Activated CD4-positive, alpha-beta T cell treated with anti-CD3 and anti-CD28 coated beads, Interleukin-2, amount 50 U/mL, for 16 hours (primary cell): ENCODE data around the gene LRRC58.
"Not testable (repeated sequence)": the region's sequence is repeated elsewhere in the genome, so short reads cannot be mapped to it uniquely, and the experiment has no call there.

ENCODE experiments used
- DNase-seq: peaks from one replicate; pipeline ENCODE4 v3.0.0-alpha.2; 2020

Gene LRRC58

DNA sequence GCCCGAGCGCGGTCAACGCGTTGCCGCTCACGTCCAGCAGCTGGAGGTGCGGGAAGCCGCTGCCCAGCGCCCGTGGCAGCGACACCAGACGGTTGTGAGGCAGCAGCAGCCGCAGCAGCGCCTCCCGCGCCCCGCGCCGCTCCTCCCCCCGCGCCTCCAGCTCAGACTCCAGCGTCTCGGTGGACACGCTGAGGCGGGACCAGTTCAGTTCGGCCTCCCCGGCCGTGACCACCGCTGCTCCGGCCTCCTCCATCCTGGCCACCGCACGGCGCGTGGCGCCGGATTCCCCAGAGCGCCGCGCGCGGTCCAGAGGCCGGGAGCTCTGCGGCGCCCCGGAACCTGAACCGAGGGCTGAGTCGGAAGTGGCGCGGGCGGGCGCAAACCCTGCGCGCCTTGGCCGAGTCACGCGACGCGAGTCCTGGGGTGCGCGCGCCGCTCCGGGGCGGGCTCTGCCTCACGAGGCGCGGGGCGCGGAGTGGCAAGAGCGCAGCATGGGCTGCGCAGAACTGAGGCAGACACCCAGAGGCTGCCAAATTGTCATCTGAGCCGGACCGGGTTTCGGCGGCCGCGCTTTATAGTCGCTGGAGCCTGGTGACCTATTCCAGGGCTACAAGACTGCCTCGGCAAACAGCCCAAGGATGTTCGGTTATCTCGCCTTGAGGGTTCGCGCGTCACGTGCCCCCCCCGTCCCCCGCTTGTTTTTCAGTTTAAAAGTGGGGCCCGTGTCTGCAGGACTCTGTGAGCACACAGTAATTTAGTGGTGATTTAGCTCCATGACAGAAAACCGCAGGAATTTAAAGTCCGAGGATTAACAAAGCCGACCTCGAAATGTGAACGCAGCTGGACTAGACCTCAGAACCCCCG, at the start of gene LRRC58:
TSS of gene LRRC58 (minus strand) at position 364 of the 864 bp plus-strand sequence. CDS start at position 253, 111 bp downstream.
- peak; percentile 90 for DNase-seq

DNA sequence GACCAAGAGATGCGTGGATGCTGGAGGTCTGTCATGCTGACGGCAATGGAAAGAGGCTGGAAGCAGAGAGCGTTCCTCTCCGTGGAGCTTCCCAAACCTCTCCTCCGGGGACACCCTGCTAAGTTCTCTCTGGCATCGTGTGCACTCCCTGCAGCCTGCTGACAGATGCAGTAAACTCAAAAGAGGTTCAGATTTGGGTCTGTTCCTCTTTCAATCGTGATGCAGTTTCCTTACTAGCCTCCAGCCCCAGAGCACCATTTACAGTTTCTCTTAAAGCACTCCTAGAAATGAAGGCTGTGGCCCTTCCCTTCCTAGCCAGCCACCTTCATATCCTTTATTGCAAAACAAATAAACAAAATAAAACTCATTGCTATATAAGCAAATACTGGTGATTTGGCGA, 47.3 kb upstream of the LRRC58 start:
- no peak for DNase-seq

DNA sequence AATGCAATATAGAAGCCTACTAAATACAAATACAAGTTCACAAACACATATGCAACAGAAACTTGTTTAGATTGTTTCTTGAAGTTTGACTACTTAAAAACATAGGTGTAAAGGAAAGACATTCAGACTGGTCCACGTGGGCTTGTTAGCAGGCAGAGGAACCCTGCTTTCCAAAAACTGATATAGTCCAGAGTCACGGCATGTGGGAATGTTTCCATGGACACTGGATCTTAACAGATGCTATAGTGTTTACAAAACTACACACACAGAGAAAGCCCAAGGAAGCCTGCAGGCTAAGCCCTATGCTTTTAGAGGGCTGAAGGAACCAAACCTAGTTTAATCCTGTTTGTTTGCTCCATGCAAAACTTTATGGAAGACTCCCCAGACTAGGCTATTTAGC, 45.2 kb upstream of the LRRC58 start:
- DNase-seq: no peak

DNA sequence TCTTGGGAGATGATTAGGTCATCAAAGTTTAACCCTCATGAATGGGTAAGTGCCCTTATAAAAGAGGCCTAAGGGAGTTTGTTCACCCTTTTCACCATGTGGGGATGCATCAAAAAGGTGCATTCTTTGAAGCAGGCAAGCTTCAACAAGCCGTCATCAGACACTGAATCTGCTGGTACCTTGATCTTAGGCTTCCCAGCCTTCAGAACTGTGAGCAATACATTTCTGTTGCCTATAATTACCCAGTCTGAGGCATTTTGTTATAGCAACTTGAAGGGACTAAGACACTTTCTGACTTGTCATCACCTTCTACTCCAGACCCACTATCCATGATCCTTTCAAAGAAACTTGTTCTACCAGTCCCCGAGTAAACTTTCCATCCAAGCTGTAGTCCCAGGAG, 44.6 kb upstream of the LRRC58 start:
- no peak for DNase-seq

DNA sequence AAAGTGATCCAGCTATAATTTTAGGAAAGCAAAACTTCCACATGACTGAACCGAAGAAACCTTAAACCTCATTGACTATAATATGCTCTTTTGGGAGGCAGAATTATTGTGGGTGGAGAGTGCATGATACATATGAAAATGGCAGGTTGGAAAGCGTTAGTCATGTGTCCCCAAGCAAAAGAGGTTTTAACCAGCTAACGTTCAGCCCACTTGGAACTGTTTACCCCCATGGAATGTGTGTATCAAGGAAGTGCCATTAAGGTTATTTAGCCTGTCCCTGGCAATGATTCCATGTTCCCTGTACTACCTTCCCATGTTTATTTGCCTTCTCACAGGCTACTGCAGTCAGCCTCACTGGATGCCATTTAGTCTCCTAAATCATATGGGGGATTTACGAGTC, 44.1 kb upstream of the LRRC58 start:
- no peak for DNase-seq

DNA sequence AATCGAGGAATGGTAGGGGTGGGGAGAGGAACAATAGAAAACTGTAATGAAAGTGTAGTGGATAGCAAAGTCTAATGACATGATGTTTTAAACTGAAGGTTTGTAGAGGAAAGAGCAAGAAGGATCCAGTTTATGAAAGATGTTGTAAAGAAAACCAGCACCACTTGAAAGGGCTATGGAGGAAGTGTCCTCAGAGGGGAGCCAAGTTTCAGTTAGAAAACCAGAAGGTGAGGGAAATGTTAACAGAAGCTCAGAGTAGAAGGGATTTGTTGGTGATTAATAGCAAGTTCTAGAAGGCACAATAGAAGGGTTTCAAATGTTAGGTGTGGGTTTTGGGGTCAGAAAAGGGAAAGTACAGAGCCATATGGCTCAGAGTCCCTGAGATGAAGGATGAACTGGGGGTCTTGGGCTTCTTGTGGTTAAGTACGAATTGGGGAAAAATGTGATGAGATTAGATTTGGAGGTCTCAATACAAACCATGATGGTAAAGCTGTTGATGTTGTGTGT, 33.8 kb upstream of the LRRC58 start:
- no peak for DNase-seq

DNA sequence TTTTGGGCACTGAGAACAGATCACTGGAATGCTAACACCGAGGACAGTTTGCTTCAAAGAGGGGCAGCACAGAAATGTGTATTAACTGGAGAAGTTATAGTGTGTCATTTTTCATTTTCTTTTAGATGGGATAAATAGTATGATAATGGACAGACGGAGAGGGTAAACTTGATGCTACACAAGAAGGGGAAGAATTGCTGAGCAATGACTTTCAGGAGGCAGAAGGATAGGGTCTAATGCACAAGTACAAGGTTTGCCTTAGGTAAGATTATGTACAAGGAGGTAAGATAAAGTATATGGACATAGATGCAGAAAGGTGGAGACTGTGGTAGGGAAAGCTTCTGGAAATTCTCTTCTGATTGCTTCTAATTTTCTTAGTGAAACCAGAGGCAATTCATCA, 32.3 kb upstream of the LRRC58 start:
- no peak for DNase-seq

DNA sequence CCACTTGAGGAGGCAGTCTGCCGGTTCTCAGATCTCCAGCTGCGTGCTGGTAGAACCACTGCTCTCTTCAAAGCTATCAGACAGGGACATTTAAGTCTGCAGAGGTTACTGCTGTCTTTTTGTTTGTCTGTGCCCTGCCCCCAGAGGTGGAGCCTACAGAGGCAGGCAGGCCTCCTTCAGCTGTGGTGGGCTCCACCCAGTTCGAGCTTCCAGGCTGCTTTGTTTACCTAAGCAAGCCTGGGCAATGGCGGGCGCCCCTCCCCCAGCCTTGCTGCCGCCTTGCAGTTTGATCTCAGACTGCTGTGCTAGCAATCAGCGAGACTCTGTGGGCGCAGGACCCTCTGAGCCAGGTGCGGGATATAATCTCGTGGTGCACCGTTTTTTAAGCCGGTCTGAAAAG, 28.8 kb upstream of the LRRC58 start:
- DNase-seq: not testable (repeated sequence)

DNA sequence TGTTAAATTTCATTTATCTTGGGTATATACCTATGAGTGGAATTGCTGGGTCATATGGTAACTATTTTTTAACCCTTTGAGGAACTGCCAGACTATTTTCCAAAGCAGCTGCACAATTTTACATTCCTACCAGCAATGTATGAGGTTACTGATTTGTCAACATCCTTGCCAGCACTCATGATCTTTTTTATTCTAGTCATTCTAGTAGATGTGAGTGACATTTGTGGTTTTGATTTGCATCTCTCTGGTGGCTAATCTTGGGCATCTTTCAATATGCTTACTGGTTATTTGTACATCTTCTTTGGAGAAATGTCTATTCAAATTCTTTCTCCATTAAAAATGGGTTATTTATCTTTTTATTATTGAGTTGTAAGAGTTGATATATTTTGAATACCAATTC, 21.3 kb upstream of the LRRC58 start:
- DNase-seq: peak; percentile 39

DNA sequence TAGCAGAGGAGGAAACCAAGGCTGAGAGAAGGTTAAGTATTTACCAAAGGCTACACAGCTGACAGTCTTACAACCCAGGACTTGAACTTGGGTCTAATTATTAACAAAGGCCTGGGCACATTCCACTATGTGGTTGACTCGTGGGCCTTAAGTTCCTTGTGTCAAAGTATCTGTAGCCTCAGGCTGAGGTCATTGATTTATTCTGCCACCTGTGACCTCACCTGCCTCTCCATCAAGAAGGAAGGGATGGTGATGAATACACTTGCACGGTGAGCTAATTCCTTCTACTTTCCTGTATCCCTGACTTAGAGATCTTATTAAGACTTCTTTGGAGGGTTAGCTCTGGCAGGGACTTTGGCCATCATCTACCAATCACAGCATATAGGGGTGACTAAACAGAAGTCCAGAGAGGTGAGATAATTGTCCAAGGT, 19.9 kb upstream of the LRRC58 start:
- no peak for DNase-seq

DNA sequence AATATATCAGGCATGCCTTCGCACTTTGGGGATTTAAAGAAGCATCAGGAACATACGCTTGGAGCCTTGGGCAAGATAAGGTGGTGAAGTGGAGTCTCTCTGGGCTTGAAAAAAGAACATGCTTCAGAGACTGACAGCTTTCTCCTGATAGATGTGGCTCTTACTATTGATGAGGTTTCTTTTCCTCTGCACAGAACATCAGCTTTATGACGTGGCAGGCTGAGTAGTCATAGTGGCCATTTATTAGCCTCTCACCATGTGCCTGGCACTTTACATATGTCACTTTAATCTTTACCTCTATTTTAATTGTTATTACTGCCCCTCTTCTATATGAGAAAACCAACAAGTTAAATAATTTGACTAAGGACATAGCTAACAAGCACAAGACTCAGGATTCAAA, 19.0 kb upstream of the LRRC58 start:
- DNase-seq: no peak

DNA sequence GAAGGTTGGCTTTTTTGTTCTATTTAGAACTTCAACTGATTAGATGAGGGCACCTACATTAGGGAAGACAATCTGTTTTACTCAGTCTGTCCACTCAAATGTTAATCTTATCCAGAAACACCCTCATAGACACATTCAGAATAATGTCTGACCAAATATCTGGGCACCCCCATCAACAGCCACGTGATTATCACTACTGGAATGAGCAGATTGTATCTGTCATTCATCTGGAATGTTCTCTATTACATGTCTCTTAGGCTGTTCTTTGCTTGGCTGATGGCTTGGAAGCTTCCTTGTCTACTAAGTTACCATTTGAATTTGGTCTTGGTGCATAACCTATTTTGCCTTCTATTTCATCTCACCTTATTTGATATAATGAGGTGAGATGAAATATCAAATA, 15.7 kb upstream of the LRRC58 start:
- no peak for DNase-seq

DNA sequence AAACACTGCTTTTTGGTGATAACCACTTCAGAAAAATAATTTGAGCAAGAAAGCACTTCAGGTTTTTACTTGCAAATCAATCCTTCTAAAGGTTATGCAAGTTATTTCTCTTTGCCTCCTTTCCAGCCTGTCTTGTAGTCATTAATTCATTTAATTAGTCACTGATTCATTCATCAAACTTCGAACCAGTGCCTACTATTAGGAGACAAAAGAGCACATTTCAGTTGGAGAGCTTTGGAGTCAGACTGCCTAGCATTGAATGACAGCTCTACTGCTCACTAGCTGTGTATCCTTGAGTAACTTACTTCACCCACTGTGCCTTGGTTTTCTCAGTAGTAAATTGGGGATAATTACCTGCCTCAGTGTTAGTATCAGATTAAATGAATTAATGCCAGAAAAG, 14.9 kb upstream of the LRRC58 start:
- no peak for DNase-seq

DNA sequence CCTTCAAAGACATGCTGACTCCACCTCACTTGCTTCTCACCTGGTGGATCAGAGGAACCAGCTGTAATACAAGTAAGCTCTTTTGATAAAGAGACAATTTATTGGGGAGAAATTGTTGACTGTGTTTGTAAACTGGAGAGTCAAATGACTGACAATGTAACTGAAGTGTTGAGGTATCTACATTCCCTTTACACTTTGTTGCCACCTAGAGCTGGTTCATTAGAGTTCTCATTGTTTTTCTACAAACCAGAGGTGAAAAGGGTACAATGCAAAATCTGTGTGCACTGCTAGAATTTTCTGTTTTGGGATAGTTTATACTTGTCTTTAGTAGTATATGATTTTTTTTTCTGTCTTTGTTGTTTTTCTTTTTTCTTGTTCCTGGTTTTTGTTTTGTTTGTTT, 8.7 kb upstream of the LRRC58 start:
- no peak for DNase-seq

DNA sequence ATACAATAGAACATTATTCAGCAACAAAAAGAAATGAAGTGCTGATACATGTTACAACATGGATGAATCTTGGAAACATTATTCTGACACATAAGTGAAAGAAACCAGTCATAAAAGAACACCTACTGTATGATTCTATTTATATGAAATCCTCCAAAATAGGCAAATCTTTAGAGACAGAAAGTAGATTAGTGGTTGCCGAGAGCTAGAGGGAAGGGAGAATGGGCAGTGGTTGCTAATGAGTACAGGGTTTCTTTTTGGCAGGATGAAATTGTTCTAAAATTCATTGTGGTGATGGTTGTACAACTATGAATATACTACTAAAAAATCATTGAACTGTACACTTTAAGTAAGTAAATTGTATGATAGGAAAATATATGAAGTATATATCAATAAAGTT, 6.3 kb upstream of the LRRC58 start:
- DNase-seq: no peak

DNA sequence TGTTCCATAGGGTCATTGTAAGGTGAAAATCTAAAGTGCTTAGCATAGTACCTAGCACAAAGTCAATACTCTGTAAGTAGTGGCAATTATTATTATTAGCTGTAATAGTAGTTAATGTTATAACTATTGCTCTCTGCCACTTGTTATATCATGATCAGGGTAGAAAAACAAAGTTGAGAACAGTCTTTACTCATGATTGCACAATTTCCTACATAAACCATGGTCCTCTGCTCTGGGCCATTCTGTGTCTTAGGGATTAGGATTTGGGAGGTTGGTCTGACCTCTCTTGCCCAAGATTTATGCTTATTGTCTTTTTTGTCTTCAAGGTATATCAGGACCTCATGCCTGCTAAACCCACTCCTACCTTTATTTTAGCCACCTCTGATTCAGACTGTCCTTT, 4.3 kb upstream of the LRRC58 start:
- no peak for DNase-seq

DNA sequence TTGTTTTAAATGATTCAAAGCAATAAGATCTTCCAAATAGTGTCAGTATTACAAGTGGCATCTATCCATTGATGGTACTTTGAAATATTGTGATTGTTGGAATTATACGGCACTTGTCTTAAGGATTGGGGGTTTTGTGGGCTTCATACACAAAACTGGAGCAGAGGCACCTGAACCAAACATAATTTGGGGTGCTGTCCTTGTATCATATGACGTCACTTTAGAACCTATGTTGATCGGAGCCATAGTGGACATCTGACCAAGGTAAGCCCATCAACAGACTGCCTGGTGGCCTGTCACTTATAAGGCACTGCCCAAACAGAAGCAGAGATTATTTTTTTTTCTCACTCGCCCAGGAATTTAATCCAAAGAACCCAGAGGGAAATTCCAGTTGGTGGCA, 2.9 kb upstream of the LRRC58 start:
- DNase-seq: no peak

DNA sequence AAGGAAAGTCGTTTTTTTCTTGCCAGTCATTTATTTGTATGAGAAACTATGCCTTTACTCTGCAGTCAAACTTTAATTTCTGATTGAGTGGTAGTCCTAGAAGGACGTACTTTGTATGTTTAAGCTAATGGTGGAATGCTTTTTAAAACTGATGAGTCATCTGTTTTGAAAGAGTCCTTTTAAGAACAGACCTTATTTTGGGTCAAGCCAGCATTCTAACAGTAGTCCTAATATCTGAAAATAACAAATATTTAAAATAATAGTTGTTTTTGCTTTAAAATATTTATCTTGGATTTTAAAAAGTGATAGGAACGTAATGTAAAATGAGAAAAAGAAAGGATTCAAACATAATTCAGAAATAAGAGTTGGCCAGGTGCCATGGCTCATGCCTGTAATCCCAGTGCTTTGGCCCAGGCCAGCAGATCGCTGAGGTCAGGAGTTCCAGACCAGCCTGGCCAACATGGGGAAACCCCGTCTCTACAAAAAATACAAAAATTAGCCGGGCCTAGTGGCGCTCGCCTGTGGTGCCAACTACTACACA, 1.3 kb upstream of the LRRC58 start:
- DNase-seq: no peak

DNA sequence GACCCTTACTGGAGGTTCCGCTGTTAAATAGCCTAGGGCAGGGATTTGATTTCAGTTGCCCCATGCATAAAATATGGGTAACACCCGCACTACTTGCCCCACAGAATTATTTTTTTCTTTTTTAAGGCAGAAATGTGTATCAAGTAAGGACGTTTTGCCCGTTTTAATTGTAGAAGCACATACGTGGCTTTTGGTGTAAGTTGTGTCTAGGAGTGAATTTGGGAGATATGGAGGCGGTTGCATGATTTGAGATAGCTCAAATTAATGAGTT, 636 bp upstream of the LRRC58 start:
- DNase-seq: no peak

DNA sequence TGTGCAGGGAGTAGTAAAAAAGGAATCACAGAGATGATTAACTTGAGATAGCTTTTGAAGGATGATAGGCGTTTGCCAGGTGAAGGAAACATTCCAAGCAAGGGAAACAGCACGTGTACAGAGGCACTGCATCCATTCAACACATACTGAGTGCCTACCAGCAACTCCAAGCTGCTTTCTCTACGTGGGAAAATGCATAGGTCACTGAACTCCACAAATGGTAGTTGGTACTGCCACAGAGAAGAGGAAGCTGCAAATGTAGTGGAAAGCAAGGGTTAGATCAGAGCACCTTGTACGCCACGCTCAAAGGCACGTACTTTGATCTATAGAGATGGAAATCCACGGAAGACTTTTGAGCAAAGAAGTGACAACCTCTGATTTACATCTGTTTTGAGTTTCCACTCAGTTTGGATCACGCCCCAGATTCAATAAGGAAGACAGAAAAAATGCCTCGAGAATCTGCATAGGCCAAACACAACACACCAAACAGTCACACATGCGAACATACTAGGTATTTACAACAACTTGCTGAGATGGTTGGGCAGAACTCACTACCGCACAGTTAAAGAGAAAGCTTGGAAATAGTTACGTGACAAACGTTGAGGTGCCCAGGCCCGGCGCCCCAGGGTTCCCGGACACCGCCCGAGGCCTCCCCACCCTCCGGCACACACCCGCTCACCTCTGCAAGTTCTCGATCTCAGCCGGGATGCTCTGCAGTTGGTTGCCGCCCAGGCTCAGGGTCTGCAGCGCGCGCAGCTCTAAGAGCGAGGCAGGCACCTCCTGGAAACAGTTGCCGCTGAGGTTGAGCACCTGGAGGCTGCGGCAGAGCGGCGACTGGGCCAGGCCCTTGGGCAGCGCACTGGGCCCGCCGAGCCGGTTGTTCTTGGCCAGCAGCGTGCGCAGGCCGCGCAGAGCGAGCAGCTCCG, 826 bp downstream of the LRRC58 start:
- peak; percentile 64 for DNase-seq

DNA sequence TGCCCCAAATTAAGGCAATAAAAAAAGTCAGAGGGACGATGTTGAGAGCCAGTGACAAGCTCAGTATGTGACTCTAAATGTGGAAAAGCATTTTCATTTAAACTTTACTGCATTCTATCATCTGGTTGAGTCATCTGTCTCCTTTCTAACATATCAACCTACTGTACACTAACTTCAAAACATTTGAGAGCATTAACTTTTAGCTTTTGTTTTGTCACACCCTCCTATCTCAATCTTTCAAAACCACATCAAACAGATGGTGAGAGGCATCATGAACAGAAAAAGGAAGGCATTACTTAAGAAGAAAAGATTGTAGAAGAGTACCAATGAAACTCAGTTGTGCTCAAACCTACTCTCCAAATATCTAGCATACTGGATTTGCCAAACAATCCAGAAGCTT, 4.8 kb downstream of the LRRC58 start:
- DNase-seq: peak; percentile 78

DNA sequence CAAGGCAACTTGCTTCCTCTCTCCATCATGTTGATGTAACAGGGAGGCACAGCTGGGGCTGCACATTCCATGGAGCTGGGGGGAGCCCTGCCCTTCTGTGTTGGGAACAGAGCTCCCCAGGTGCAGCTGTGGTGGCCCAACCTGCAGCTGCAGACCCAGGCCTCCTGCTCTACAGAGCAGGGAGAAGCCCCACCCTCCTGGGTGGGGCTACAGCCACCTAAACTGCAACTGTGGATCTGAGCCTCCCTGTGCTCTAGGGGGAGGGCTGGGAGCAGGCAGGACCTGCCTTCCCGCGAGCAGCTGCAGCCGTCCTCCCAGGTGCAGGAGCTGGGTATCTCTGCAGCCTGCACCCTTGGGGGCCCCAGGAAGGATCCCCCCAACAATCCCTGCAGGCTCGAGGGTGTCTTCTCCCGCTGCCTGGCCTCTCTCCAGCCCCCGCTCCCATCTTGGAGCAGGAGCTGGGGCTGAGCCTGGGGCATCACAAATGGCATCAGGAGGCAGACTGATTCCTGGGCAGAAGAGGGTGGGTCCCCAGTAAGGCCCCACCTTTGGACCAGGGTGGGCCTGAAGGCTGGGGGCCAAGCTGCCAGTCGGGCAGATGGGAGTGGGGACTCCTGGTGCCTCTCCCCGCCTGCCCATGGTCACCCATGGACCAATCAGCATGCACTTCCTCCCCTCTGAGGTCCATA, 7.4 kb downstream of the LRRC58 start:
- DNase-seq: no peak

DNA sequence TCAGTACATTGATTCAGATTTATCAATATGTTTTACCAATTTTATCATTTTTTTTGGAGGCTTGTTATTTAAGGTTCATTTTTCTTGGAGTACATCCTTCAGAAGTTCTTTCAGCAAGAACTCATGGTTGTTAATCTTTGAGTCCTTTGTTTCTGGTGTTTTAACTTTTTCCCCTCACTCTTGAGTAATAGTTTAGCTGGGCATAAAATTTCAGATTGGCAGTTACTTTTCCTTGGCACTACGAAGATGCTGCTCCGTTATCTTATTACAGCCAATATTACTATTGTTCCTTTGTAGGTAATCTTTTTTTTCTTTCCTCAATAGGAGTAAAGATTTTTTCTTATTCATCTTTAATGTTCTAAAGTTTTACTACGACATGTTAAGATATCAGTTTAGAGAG, 9.8 kb downstream of the LRRC58 start:
- no peak for DNase-seq
